Nephron progenitor cell (in vitro differentiated cells): ENCODE results near the gene AXIN1.
A peak's percentile ranks its signal among the peaks of the same experiment; 100 is the strongest.
"Not testable (repeated sequence)": the region's sequence is repeated elsewhere in the genome, so short reads cannot be mapped to it uniquely, and the experiment has no call there.

Experiments used
- DNase-seq: peaks from one replicate; pipeline ENCODE4 v3.0.0; 2021
- H3K27ac Mint-ChIP-seq: 2 replicates; pipeline ENCODE4 v1.8.0; 2021; ENCODE audit warnings: mild to moderate bottlenecking, moderate library complexity, mixed read lengths
- H3K27me3 Mint-ChIP-seq: 2 replicates; pipeline ENCODE4 v1.8.0; 2021; ENCODE audit warnings: mild to moderate bottlenecking, low read depth, mixed read lengths; ENCODE audit not compliant: poor library complexity
- H3K36me3 Mint-ChIP-seq: 2 replicates; pipeline ENCODE4 v1.8.0; 2021; ENCODE audit warnings: low read depth, mixed read lengths
- H3K4me1 Mint-ChIP-seq: 2 replicates; pipeline ENCODE4 v1.8.0; 2021; ENCODE audit warnings: mixed read lengths
- H3K4me3 Mint-ChIP-seq: 2 replicates; pipeline ENCODE4 v1.8.0; 2021; ENCODE audit warnings: mild to moderate bottlenecking, moderate library complexity, mixed read lengths
- H3K9me3 Mint-ChIP-seq: 2 replicates; pipeline ENCODE4 v1.8.0; 2021; ENCODE audit warnings: mild to moderate bottlenecking, moderate library complexity, mixed read lengths
- CTCF ChIP-seq: fragments of 200-600 bp; sonication (generic); IDR thresholded peaks from 2 replicates; pipeline ENCODE4 v1.5.0; 2021; ENCODE audit warnings: antibody characterized with exemption

AXIN1 gene

DNA sequence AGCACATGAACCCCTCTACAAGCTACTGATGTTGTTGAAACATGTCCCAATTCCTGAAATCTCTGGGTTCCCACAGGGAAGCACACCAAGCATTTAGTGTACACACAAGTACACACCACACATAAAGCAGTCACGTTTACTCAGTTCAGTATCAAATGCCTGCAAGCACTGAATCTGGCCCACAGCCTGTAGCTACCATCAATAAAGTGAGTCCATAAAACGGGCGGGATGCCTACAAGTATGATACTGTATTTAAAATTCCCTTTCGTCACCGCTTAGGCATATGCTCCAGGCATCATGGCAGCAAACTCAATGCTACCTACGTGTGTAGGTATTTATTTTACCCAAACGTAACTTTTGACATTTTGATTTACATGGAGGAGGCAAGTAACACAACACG, 2.3 kb downstream of the AXIN1 start:
- peak overlapping the region; percentile 89 for H3K4me3 Mint-ChIP-seq
- peaks cover 9% of the 10 kb centered on the region for H3K9me3 Mint-ChIP-seq
- no peak overlapping the region for H3K27ac Mint-ChIP-seq
- TF ChIP-seq CTCF, result no peak
- DNase-seq, result no peak
- peaks cover 6% of the 10 kb centered on the region for H3K27me3 Mint-ChIP-seq
- H3K4me1 Mint-ChIP-seq, result peaks cover 50% of the 10 kb centered on the region
- H3K36me3 Mint-ChIP-seq, result peaks cover 32% of the 10 kb centered on the region

GRCh38 chr16:349211-349610, 3.3 kb downstream of the AXIN1 start:
- Mint-ChIP-seq H3K4me3 (peak overlapping the region; percentile 50), H3K27me3 (peaks cover 3% of the 10 kb centered on the region), H3K4me1 (peaks cover 47% of the 10 kb centered on the region), H3K27ac (peak overlapping the region; percentile 89), H3K9me3 (peaks cover 15% of the 10 kb centered on the region), H3K36me3 (peaks cover 40% of the 10 kb centered on the region)
- TF ChIP-seq CTCF, result no peak
- no peak for DNase-seq

- Mint-ChIP-seq H3K27ac (peak overlapping the region; percentile 57), H3K9me3 (peaks cover 15% of the 10 kb centered on the region), H3K4me1 (peaks cover 43% of the 10 kb centered on the region), H3K36me3 (peaks cover 47% of the 10 kb centered on the region)
- H3K27me3 Mint-ChIP-seq, H3K4me3 Mint-ChIP-seq, DNase-seq: not testable (repeated sequence)
Measured at GRCh38 chr16:348495-348894, 4.0 kb downstream of the AXIN1 start.

DNA sequence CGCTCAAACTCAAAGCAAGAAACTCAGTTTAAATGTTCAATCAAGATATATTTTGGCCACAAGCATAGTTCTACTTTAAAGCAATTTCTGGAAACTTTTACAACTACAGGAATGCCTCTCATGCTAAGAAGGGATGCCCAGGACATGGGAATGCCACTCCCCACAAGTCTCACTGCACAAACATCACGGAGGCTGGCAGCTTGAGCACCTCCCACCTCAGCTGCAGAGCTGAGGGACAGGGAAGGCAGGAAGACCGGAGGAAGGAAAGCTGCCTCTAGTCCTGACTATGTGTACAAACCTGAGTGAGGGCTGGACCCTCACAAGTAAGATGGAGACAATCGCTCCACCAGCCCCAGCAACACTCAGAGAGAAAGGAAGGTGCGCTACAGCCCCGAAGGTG, 5.3 kb downstream of the AXIN1 start:
- DNase-seq, result no peak
- peaks cover 58% of the 10 kb centered on the region for H3K36me3 Mint-ChIP-seq
- no peaks in the 10 kb centered on the region for H3K27me3 Mint-ChIP-seq
- H3K9me3 Mint-ChIP-seq, result peaks cover 18% of the 10 kb centered on the region
- no peak for TF ChIP-seq CTCF
- no peak overlapping the region for H3K4me3 Mint-ChIP-seq
- H3K4me1 Mint-ChIP-seq, result peaks cover 52% of the 10 kb centered on the region
- peak overlapping the region; percentile 15 for H3K27ac Mint-ChIP-seq

GRCh38 chr16:346587-346986, 5.9 kb downstream of the AXIN1 start:
- no peak for TF ChIP-seq CTCF
- Mint-ChIP-seq H3K9me3 (peaks cover 24% of the 10 kb centered on the region), H3K27me3 (no peaks in the 10 kb centered on the region), H3K36me3 (peaks cover 64% of the 10 kb centered on the region), H3K4me1 (peaks cover 57% of the 10 kb centered on the region), H3K27ac (no peak overlapping the region), H3K4me3 (no peak overlapping the region)
- no peak for DNase-seq

DNA sequence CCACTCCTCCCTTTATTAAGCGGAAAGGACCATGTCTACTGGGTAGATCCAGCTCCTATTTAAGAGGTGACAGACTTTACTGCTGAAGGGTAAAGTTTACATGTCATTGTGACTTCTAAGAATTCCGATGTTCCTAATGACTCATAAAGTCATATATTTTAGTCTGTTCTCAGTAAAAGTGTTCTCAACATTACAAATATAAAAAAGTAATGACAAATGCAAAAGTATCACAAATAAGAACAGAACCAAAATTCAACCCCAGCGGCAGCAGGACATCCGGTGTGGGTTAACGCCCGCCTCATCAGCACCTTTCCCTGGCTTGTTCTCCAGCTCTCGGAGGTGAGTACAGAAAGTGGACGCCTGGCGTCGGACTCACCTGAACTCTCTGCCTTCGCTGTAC, 6.8 kb downstream of the AXIN1 start:
- no peak overlapping the region for H3K4me3 Mint-ChIP-seq
- no peaks in the 10 kb centered on the region for H3K27me3 Mint-ChIP-seq
- peaks cover 51% of the 10 kb centered on the region for H3K4me1 Mint-ChIP-seq
- H3K27ac Mint-ChIP-seq, result no peak overlapping the region
- no peak for DNase-seq
- TF ChIP-seq CTCF, result no peak
- peaks cover 67% of the 10 kb centered on the region for H3K36me3 Mint-ChIP-seq
- peaks cover 24% of the 10 kb centered on the region for H3K9me3 Mint-ChIP-seq
